Left kidney (tissue), 2 donors: Measurements from ENCODE around the gene ENTPD1. TPM values are rescaled to one million over a fixed set of nuclear protein-coding genes. Genes with fewer than 3 reads are reported as not detected.
A peak's percentile ranks its signal among the peaks of the same experiment; 100 is the strongest.
"Not testable (repeated sequence)": the region's sequence is repeated elsewhere in the genome, so short reads cannot be mapped to it uniquely, and the experiment has no call there.

Source experiments
- DNase-seq: peaks from one replicate; pipeline ENCODE4 v3.0.0-alpha.2; 2013
- polyA plus RNA-seq: library from polyadenylated mRNA; unstranded; fragments of 120-200 nt; gene quantifications from one replicate; pipeline ENCODE4 v1.2.1, GENCODE V29; 2013; ENCODE audit not compliant: insufficient read length

Gene ENTPD1
- polyA plus RNA-seq, 1 donor = 23.1 TPM

DNA sequence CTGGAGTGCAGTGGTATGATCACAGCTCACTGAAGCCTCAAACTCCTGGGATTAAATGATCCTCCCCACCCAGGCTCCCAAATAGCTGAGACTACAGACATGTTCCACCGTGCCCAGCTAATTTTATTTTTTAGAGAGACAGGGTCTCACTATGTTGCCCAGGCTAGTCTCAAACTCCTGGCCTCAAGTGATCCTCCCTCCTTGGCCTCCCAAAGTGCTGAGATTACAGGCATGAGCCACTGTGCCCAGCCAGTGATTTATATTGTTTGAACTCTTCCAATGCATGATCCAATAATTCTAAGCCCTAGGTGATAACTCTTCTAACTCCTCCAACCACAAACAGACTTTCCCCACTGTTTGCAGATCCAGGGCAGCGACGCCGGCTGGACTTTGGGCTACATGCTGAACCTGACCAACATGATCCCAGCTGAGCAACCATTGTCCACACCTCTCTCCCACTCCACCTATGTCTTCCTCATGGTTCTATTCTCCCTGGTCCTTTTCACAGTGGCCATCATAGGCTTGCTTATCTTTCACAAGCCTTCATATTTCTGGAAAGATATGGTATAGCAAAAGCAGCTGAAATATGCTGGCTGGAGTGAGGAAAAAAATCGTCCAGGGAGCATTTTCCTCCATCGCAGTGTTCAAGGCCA, 110.0 kb downstream of the ENTPD1 start:
- DNase-seq = no peak

DNA sequence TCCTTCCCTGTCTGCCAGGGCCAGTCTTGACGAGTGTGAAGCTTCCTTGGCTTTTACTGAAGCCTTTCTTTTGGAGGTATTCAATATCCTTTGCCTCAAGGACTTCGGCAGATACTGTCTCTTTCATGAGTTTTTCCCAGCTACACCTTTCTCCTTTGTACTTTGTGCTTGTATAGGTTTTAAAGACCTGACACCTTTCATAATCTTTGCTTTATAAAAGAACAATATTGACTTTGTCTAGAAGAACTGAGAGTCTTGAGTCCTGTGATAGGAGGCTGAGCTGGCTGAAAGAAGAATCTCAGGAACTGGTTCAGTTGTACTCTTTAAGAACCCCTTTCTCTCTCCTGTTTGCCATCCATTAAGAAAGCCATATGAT, 110.5 kb downstream of the ENTPD1 start:
- no peak for DNase-seq

DNA sequence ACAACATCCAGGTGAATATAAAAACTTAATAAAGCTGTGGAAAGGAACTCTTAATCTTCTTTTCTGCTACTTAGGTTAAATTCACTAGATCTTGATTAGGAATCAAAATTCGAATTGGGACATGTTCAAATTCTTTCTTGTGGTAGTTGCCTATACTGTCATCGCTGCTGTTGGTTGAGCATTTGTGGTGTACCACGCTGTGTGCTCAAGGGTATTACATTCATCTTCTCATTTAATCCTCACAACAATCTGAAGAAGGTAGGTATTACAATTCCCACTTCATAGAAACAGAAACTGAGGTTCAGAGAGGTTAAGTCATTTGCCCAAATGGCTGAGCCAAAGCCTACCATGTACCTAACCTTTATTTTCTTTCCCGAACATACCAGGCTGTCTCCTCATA, 111.9 kb downstream of the ENTPD1 start:
- DNase-seq = no peak

DNA sequence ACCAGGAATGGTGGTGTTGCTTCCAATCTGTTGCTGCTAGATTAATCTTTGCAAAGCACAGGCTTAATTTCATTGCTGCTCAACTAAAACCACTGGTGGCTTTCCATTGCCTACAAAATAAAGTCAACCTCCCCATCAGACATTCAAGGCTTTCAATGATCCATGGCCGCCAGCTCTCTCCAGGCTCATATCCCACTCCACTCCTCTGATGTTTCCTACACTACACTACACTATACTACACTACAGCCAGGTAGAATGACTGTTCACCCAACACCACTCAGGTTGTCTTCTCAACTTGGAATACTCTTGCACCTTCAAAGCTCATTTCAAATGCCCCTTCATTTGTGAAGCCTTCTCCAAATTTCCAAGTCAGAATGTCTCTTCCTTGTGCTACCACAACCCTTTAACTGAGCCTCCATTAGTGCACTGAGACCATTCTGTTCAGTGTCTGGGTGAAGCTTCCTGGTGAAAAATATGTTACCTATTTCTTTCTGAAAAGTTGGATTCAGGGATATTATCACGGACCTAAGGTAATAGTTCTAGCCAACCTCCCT, 116.3 kb downstream of the ENTPD1 start:
- no peak for DNase-seq

DNA sequence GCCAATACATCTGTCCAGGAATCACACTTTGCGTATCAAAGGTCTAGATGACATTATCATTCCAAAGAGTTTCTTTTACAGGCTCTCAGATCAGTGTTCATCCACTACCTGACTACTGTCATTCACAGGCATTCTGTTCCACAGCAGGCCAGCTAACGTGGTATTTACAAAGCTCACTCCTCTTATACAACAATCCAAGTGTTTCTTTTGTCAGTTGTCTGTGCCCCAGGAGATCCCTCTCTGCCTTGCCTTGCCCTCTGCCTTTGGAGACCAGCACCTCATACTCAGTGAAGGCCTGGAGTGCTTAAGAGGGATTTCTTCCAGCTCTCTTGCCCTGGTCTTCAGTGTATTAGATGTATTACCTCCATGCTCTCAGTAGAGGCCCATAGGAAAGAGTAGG, 117.2 kb downstream of the ENTPD1 start:
- no peak for DNase-seq

DNA sequence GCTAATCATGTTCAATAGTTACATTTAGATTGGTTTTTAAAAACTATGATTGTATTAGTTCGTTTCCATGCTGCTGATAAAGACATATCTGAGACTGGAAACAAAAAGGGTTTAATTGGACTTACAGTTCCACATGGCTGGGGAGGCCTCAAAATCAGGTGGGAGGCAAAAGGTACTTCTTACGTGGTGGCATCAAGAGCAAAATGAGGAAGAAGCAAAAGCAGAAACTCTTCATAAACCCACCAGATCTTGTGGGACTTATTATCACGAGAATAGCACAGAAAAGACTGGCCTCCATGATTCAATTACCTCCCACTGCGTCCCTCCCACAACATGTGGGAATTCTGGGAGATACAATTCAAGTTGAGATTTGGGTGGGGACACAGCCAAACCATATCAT, 117.7 kb downstream of the ENTPD1 start:
- DNase-seq = no peak

DNA sequence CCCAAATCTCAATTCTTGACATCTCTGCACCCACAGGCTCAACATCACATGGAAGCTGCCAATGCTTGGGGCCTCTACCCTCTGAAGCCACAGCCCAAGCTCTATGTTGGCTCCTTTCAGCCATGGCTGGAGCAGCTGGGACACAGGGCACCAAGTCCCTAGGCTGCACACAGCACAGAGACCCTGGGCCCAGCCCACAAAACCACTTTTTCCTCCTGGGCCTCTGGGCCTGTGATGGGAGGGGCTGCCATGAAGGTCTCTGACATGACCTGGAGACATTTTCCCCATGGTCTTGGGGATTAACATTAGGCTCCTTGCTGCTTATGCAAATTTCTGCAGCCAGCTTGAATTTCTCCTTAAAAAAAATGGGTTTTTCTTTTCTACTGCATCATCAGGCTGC, 118.8 kb downstream of the ENTPD1 start:
- DNase-seq = not testable (repeated sequence)

DNA sequence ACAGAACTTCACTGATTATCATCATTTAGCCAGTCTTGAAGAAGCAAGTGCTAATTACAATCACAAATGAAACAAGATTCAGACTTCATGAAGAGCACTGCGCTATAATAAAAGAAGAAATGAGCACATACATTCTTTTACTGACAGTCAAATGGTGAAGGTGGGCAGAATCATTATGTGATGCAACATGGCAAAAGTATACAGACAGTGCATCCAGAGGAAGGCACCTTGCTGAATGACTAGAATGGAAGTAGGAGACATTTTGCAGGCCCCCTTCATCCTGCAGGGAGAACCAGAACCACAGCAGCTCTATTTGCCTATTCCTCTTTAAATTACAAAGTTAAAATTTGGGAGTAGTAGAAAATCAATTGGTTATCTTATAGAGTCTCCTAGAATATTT, 120.8 kb downstream of the ENTPD1 start:
- no peak for DNase-seq

DNA sequence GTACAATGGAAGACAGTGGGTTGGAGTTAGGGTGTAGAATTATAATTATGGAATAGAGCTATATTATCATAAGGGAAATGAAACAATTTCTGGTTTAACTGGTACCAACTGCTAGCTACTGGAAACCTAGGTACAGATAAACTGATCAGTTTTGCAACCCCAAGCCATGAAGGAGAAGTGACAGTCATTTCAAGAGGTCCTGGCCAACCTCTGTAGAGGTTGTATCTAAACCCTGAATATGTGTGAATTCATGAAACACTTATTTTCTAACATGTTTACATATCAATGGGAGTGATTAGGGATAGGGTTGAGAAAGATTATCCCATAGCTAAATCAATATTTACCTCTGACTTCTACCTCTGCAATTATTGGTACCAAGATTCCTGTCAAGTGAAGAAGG, 121.9 kb downstream of the ENTPD1 start:
- DNase-seq = no peak

DNA sequence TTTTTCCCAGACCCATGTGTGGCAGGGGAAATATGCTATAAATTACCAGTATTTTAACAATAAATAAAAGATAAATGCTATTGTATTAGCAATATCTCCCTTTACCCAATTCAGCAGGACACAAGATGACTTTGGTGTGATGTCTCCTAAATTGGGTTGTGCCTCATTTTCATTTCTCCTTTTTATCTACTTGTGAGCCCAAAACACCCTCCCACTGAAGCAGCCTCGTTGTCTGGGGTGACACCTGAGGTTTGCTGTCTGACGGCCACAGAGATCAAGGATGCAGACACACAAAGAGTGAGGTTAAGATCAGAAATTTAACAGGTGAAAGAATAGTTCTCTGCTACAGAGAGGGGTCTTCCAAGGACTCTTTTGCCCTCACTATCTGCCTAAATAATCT, 124.7 kb downstream of the ENTPD1 start:
- DNase-seq = no peak

DNA sequence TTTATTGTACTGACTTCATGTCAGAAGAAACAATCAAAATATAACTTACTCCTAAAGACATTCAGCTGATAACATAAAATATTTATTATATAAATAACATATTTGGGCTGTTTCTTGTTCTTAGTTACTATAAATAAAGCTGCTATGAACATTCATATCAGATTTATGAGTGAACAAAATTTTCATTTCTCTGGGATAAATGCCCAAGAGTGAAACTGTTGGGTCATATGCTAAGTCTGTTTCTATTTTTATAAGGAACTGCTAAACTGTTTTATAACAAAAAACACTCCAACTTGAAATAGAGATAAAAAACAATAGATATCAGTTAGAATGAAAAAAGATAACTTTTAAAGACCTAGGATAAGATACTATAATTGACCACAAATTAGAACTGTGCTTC, 125.4 kb downstream of the ENTPD1 start:
- DNase-seq = peak; percentile 30

DNA sequence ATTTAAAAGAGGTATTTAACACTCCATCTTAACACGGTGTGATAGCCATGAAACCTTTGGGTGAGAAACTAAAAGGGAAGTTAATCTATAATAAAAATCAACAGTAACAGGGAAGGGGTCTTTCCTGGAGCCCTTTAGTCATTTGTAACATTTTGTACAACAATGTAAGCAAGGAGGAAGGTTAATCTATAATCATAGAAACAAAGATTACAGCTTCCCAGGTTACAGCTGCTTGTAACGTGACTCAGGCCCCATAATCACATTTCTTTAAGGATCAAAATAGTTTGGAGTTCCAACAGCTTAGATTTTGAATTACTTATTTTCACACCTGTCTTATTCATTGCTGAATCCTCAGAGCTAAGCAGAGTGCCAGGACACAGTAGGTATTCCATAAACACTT, 133.9 kb downstream of the ENTPD1 start:
- no peak for DNase-seq

DNA sequence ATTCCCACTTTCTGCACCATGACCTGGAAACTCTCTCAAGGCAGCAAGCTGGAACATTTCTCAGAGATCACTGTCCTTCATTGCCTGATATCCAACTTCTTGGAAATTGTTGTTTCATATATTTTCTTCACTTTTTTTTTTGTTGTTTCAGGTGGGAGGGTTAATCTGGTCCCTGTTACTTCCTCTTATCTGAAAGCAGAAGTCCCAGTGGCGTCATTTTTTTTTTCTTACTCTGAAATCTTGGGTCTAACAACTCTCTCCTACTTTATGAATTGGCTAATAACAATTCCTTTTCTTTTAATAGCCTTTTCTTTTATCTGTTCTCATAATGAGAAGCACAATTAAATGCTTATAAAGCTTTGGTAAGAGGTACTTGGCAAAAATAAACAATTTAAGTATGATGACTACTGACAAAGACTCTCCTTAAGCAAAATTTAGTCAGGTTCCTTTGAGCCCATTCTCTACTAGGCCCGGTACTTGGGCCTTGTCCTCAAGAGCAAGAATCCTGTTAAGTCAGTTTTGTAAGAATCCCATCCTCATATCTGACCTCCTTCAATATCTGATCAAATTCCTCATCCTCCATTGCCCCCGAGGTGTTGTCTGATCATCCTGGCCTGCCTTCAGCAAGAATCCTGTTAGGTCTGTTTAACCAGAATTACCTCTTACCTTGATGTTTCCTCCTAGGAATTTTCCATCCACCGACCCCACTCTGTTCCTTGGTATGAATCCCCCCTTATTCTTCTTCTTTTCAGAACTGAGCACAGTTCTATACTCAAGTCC, 140.3 kb downstream of the ENTPD1 start:
- no peak for DNase-seq

DNA sequence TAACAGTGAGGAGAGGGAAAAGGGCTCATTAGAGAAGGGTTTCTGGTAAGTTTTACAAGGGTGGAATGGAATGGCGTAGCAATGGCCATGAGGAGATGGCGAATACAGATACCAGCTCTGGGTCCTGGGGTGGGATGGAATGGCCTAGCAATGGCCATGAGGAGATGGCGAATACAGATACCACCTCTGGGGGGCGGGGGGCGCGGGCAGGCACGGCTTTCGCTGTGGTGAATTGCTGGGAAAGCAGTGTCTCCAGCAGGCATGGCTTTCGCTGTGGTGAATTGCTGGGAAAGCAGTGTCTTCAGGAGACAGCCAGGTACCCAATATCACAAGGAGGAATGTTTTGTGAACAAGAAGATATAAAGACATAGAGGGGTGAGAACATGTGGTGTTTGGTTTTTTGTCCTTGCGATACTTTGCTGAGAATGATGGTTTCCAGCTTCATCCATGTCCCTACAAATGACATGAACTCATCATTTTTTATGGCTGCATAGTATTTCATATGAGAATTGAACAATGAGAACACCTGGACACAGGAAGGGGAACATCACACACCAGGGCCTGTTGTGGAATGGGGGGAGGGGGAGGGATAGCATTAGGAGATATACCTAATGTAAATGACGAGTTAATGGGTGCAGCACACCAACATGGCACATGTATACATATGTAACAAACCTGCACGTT, 150.1 kb downstream of the ENTPD1 start:
- not testable (repeated sequence) for DNase-seq

DNA sequence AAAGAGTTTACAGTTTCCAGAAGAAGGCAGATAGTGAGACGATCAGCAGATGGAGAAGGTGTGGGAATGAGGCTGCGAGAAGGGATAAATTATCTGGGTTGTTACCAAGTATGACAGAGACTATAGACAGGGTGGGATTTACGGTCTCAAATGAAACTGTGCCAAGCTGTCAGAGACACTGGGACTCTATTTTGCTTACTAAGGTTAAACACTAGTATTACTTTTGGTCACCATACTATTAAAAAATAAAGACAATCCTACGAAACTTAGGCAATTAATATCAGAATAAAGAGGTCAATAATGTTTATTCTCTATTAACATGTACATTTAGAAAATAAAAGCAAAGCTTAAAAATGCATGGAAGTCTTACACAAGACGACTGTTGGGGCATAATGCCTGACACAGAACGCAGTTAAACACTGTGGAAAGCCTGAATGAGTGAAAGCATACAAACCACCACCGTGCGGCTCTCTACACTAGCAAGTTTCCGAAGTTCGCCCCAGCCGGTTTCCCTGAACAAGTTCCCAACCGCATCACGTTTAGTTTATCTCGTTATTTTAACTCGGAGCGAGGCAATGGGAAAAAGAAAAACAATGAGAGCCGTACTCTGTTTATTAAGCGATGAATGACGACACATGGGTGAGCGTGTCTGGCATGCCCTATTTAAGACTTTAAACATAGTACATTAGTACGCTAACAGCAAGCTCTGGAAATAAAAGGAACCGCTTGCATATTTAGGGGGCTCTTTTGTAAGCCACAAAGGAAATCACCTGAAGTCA, 150.9 kb downstream of the ENTPD1 start:
- peak; percentile 60 for DNase-seq

DNA sequence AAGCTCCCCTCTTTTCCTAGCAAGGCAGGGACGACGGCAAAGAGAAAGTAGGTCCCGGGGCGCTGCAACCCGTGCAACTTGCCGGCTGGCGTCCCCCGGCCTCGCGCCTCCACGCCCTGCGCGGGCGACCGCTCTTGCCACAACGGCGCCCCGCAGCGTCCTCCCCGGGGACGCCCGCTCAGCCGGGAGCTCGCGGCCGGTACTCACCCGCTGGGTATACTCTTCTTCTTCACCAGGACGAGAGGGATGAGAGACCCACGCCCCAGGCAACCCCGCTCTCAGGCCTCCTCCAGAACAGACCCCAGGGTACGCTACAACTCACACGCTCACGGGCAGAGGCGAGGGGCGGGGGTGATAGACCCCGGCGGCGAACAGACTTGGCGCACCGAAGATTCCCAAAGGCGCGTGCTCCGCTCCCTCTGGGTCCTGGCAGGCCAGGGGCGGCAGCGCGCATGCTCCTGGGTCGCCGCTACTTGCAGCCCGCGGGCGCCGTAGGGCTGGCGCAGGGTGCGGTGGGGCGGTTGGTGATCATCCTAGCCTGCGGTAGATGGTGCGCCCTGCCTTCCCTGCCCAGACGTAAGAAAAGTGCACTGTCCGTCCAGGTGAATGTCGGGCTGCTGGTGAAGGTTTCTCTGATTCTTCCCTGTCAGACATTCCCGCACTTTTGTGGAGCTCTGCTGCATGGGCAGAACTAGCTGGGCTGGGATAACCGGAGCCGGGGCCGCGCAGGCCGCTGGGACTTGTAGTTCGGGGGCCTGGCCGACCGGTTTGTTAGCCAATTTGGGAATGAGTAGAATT, 151.7 kb downstream of the ENTPD1 start, which contains the start of gene CC2D2B:
CC2D2B (plus strand) TSS at position 520 of the 798 bp plus-strand sequence. CDS start 3,349 bp downstream, outside the sequence.
- peak; percentile 81 for DNase-seq

DNA sequence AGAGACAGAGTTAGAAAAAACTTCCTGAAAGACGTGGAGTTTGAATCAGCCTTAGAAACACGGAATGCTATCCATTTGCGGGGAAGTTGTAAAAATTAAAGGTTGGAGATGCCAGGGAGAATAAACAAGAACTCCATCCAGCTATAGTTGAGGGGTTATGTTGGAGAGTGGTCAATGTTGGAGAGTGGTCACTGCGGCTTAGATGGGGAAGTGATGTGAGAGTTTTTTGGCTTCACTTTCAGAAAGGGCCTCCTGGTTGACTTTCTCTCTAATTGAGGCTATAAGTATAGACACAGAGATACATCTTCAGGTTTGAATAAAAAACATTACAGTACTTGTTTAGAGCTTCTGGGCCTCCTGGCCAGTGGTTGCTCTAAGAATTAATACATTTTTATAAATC, 152.5 kb downstream of the ENTPD1 start:
- DNase-seq = no peak

DNA sequence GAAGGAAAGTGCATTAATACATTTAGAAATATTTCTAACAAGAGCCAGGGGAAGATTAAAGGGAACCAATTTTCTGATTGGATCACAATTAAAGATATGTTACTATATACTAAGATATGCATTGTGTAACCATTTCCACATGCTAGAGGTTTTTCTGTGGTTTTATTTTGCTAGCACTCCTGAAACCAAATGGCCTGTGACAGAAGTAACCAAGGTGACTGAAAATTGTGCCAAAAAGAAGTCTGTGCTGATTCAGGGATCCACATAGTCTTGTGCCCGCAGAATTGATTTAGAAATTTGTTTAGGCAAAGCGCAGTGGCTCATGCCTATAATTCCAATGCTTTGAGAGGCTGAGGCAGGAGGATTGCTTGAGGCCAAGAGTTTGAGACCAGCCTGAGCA, 153.6 kb downstream of the ENTPD1 start:
- no peak for DNase-seq

DNA sequence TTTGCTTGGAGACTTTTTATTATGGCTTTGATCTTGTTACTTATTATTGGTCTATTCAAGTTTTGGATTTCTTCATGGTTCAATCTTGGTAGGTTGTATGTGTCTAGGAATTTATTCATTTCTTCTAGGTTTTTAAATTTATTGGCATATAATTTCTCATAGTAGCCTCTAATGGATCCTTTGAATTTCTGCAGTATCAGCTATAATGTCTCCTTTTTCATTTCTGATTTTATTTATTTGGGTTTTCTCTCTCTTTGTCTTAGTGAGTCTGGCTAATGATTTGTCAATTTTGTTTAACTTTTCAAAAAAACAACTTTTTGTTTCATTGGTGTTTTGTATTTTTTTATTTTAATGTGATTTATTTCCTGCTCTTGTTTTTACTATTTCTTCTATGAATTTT, 160.1 kb downstream of the ENTPD1 start:
- not testable (repeated sequence) for DNase-seq
